IPS DF 6.9 (cell line): ENCODE measurements around the gene MBTPS1.

ENCODE experiments used
- DNase-seq: peaks from one replicate; pipeline ENCODE4 v3.0.0-alpha.2; 2013; ENCODE audit warnings: low read depth, low spot score
- H3K27ac ChIP-seq: one replicate; pipeline ENCODE4 v1.5.1; 2013; ENCODE audit warnings: low read length, control low read depth
- H3K27me3 ChIP-seq: 2 replicates; pipeline ENCODE4 v1.6.1; 2013; ENCODE audit warnings: mild to moderate bottlenecking, low read length; ENCODE audit not compliant: control insufficient read depth, insufficient read depth
- H3K36me3 ChIP-seq: 2 replicates; pipeline ENCODE4 v1.6.1; 2013; ENCODE audit warnings: low read length; ENCODE audit not compliant: control insufficient read depth, insufficient read depth
- H3K4me1 ChIP-seq: 2 replicates; pipeline ENCODE4 v1.6.1; 2013; ENCODE audit warnings: low read length; ENCODE audit not compliant: control insufficient read depth, insufficient read depth
- H3K4me3 ChIP-seq: 2 replicates; pipeline ENCODE4 v1.5.1; 2013; ENCODE audit warnings: mild to moderate bottlenecking, low read length
- H3K9me3 ChIP-seq: 2 replicates; pipeline ENCODE4 v1.6.1; 2013; ENCODE audit warnings: low read length, inconsistent platforms; ENCODE audit not compliant: control insufficient read depth, insufficient read depth
- WGBS: extraction: QIAGEN DNeasy Blood & Tissue Kit; methylation state at CpG from one replicate; pipeline ENCODE4 v1.1.7; 2013; ENCODE audit warnings: mixed read lengths, missing lambda C conversion rate; ENCODE audit not compliant: insufficient read length, insufficient coverage; 5-methylcytosine and 5-hydroxymethylcytosine counted together

The MBTPS1 gene

DNA sequence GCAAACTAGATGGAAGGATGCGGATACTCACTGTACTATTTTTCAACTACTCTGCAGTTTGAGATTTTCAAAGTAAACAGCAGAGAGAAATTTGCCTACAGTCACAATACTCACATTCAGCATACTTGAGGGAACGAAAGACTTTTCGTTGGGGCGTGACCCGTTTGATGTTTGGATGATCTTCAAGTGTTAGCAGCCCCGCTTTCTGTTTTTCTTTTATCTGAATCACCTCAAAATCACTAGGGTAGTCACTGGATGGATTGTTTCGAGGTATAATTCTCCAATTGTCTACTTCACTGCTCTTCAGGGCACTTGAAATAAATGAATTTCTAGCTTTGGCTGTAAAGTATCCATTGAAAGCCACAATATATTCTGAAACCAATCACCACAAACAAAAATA lies 17.8 kb downstream of the MBTPS1 start:
- Histone ChIP-seq H3K9me3 (no peaks in the 10 kb centered on the region), H3K27ac (no peak overlapping the region), H3K4me1 (no peaks in the 10 kb centered on the region), H3K4me3 (no peak overlapping the region), H3K36me3 (peaks cover 10% of the 10 kb centered on the region), H3K27me3 (no peaks in the 10 kb centered on the region)
- no CpG with 5 or more reads among the region's 7 CpGs for WGBS
- DNase-seq, result no peak

DNA sequence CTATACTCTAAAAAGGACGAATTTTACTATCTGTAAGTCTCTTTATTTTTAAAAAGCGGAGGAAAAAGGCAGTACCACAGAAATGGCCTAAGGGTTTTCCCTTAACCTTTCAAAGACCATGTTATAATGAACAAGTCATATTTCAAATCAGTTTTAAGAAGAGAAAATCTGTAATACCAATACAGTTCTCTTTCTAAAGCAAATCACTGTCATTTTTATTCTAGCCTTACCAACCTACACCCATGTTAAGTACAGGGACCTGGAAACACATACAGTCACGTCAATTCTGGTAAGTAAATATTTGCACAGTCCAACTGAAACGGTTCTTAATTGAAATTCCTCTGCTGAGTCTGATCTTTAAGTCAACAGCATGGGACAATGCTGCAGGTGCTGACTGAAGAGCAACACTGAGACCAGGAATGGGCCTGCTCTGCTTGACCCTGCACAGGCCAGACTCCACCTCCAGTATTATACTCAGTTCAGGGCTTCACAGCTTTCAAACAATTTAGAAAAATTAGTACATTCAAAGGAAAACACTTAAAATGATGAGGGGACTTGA lies 20.2 kb downstream of the MBTPS1 start:
- H3K27ac ChIP-seq, result no peak overlapping the region
- no CpG with 5 or more reads among the region's 4 CpGs for WGBS
- no peaks in the 10 kb centered on the region for H3K27me3 ChIP-seq
- H3K36me3 ChIP-seq, result peaks cover 21% of the 10 kb centered on the region
- H3K4me3 ChIP-seq, result no peak overlapping the region
- no peaks in the 10 kb centered on the region for H3K9me3 ChIP-seq
- no peak for DNase-seq
- H3K4me1 ChIP-seq, result no peaks in the 10 kb centered on the region

GRCh38 chr16:84095466-84095865 lies 21.3 kb downstream of the MBTPS1 start:
- H3K4me1 ChIP-seq, result no peaks in the 10 kb centered on the region
- DNase-seq, result no peak
- no peak overlapping the region for H3K27ac ChIP-seq
- H3K36me3 ChIP-seq, result peaks cover 23% of the 10 kb centered on the region
- H3K9me3 ChIP-seq, result no peaks in the 10 kb centered on the region
- no peak overlapping the region for H3K4me3 ChIP-seq
- H3K27me3 ChIP-seq, result no peaks in the 10 kb centered on the region
- WGBS, result no CpG with 5 or more reads among the region's 14 CpGs

GRCh38 chr16:84093879-84094270 lies 22.9 kb downstream of the MBTPS1 start:
- peaks cover 26% of the 10 kb centered on the region for H3K36me3 ChIP-seq

GRCh38 chr16:84093120-84093878 lies 23.4 kb downstream of the MBTPS1 start:
- Histone ChIP-seq H3K27ac (no peak overlapping the region), H3K4me1 (no peaks in the 10 kb centered on the region), H3K4me3 (no peak overlapping the region), H3K27me3 (no peaks in the 10 kb centered on the region), H3K36me3 (peaks cover 29% of the 10 kb centered on the region), H3K9me3 (no peaks in the 10 kb centered on the region)
- no peak for DNase-seq
- no CpG with 5 or more reads among the region's 16 CpGs for WGBS

More at GRCh38 chr16:84093879-84094270, 22.9 kb downstream of the MBTPS1 start:
- no peaks in the 10 kb centered on the region for H3K4me1 ChIP-seq
- H3K27ac ChIP-seq, result no peak overlapping the region
- no peak overlapping the region for H3K4me3 ChIP-seq
- no peaks in the 10 kb centered on the region for H3K9me3 ChIP-seq
- no peaks in the 10 kb centered on the region for H3K27me3 ChIP-seq
- no peak for DNase-seq
- WGBS, result no CpG with 5 or more reads among the region's 4 CpGs

- Histone ChIP-seq H3K27ac (no peak overlapping the region), H3K4me3 (no peak overlapping the region), H3K36me3 (peaks cover 26% of the 10 kb centered on the region), H3K9me3 (no peaks in the 10 kb centered on the region), H3K27me3 (no peaks in the 10 kb centered on the region), H3K4me1 (no peaks in the 10 kb centered on the region)
- no CpG with 5 or more reads among the region's 10 CpGs for WGBS
- no peak for DNase-seq
Observed at GRCh38 chr16:84091460-84091859, 25.3 kb downstream of the MBTPS1 start.

DNA sequence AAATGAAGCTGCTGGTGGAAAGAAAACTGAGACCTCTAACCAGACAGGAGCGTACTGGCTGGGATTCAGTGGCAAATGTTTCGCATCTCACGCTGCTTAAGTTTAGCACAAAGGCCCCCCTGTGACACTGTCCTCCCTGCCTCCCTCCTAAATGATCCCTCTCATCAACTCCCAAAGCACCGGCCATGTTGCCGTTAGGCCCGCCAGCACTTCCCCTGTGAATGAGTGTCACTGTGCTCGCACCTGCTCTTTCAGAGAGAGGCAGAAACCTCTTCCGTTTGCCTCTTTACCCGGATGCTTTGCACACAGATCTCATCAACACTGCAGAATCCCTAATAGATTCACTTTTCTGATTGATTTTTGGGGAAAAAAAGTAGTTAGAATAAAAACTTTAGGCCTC lies 26.5 kb downstream of the MBTPS1 start:
- no CpG with 5 or more reads among the region's 9 CpGs for WGBS
- no peaks in the 10 kb centered on the region for H3K4me1 ChIP-seq
- H3K36me3 ChIP-seq, result peaks cover 27% of the 10 kb centered on the region

DNA sequence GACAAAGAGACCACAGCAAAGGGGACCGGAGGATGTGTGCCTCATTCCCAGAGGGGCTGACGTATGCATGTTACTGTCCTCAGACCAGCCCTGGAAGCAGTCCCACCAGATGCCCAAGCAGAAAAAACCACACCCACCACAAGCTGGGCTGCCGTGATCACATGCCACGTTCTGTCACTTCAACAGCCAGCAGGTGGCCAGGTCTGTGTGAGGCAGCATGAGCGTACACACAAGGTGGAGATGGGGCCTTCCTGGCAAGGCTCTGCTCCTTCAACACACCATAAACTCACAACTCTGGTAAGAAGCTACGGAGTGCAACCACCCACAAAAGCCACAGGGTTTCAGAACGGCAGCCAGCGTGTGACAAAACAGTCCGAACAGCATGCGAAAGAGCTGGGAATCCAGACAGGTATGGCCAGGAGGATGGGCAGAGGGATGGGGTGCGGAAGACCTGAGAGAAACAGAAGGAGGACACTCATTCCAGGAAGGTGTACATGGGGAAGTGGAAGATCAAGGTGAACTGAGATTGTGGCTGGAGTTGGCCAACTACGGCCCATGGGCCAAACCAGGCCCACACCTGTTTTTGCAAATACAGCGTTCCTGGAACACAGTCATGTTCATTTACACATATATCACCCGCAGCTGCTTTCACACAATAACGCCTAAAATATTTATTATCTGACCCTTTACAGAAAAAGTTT lies 27.9 kb downstream of the MBTPS1 start:
- H3K4me3 ChIP-seq, result no peak overlapping the region
- no peak overlapping the region for H3K27ac ChIP-seq
- no peaks in the 10 kb centered on the region for H3K27me3 ChIP-seq
- peaks cover 28% of the 10 kb centered on the region; the same call in 1 of the 2 replicates for H3K36me3 ChIP-seq
- H3K4me1 ChIP-seq, result no peaks in the 10 kb centered on the region
- no peak for DNase-seq
- no peaks in the 10 kb centered on the region for H3K9me3 ChIP-seq
- no CpG with 5 or more reads among the region's 15 CpGs for WGBS

More for the DNA sequence above, 26.5 kb downstream of the MBTPS1 start:
- Histone ChIP-seq H3K27me3 (no peaks in the 10 kb centered on the region), H3K9me3 (no peaks in the 10 kb centered on the region), H3K27ac (no peak overlapping the region), H3K4me3 (no peak overlapping the region)
- no peak for DNase-seq

- H3K9me3 ChIP-seq, result no peaks in the 10 kb centered on the region
- no peak overlapping the region for H3K4me3 ChIP-seq
- no peaks in the 10 kb centered on the region for H3K4me1 ChIP-seq
- no peaks in the 10 kb centered on the region for H3K27me3 ChIP-seq
- WGBS, result 100% methylated on average over 1 of the region's 11 CpGs
- H3K36me3 ChIP-seq, result peaks cover 18% of the 10 kb centered on the region; the same call in 1 of the 2 replicates
- no peak for DNase-seq
- no peak overlapping the region for H3K27ac ChIP-seq
Observed at GRCh38 chr16:84087466-84088151, 29.1 kb downstream of the MBTPS1 start.

- Histone ChIP-seq H3K27me3 (no peaks in the 10 kb centered on the region), H3K36me3 (peaks cover 20% of the 10 kb centered on the region; the same call in 1 of the 2 replicates), H3K27ac (no peak overlapping the region), H3K4me3 (no peak overlapping the region), H3K4me1 (no peaks in the 10 kb centered on the region), H3K9me3 (no peaks in the 10 kb centered on the region)
- no CpG with 5 or more reads among the region's 12 CpGs for WGBS
- no peak for DNase-seq
Observed at GRCh38 chr16:84087001-84087400, 29.7 kb downstream of the MBTPS1 start.
